Measurements from ENCODE around the gene BBS9.

DNA sequence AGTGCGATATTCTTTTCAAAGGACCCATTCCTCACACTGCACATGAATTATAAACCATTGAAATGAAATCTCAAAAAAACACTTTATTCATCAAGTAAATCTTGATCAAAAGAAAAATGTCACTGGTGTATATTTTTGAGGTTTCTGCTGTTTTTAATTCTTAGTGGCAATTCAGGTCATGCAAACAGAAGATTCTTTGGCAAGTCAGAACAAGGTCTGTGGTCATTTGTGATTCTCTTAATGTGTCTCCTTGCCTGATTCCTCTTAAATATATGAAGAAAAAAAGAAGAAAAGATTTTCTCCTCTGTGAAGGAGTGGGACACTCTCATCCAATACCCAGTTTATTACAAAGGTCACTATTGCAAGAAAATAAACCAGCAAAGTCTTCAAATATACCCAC, 467.8 kb downstream of the BBS9 start:
- no peak for TF ChIP-seq CTCF (IDR thresholded peaks at IDR 0.05)
- TF ChIP-seq POLR2A (IDR thresholded peaks at IDR 0.05), result no peak

Data from right lobe of liver (tissue), 4 donors.